Small intestine (tissue), 7 donors: ENCODE data around the gene FLRT2. TPM values are rescaled to one million over a fixed set of nuclear protein-coding genes. Genes with fewer than 3 reads are reported as not detected.

Experiments
- DNase-seq, 2 donors: peaks; one replicate each; pipeline versions ENCODE4 v3.0.0 to v3.0.0-alpha.2; 2013
- FAIRE-seq: peaks from 2 replicates; lab custom pipeline; 2012; peaks lifted over from hg19 to GRCh38; lab: Jason Lieb, UNC
- H3K27ac ChIP-seq, 3 donors: one replicate each; pipeline ENCODE4 v1.5.1; 2013; ENCODE audit warnings: low read length in 2 of 3, mild to moderate bottlenecking in 2 of 3, control low read depth in 1 of 3, inconsistent platforms in 1 of 3, low read depth in 1 of 3, moderate library complexity in 1 of 3
- H3K27me3 ChIP-seq, 3 donors: one replicate each; pipeline ENCODE4 v1.6.1; 2013; ENCODE audit warnings: low read length in 3 of 3, inconsistent platforms in 1 of 3; ENCODE audit not compliant: control insufficient read depth in 3 of 3, insufficient read depth in 3 of 3
- H3K36me3 ChIP-seq, 3 donors: one replicate each; pipeline ENCODE4 v1.6.1; 2013; ENCODE audit warnings: low read length in 3 of 3, inconsistent platforms in 1 of 3, low read depth in 1 of 3, mild to moderate bottlenecking in 1 of 3, moderate library complexity in 1 of 3; ENCODE audit not compliant: control insufficient read depth in 3 of 3, insufficient read depth in 2 of 3
- H3K4me1 ChIP-seq, 3 donors: one replicate each; pipeline ENCODE4 v1.6.1; 2013; ENCODE audit warnings: low read length in 2 of 3, inconsistent platforms in 1 of 3, low read depth in 1 of 3, mild to moderate bottlenecking in 1 of 3, moderate library complexity in 1 of 3; ENCODE audit not compliant: control insufficient read depth in 3 of 3, insufficient read depth in 2 of 3
- H3K4me3 ChIP-seq, 3 donors: one replicate each; pipeline ENCODE4 v1.5.1; 2013; ENCODE audit warnings: low read length in 3 of 3, control low read depth in 1 of 3, inconsistent platforms in 1 of 3, low read depth in 1 of 3, mild to moderate bottlenecking in 1 of 3, moderate library complexity in 1 of 3
- H3K9me3 ChIP-seq, 2 donors: one replicate each; pipeline ENCODE4 v1.6.1; 2013; ENCODE audit warnings: low read depth in 1 of 2, low read length in 1 of 2; ENCODE audit not compliant: control insufficient read depth in 2 of 2, insufficient read depth in 1 of 2
- WGBS, 3 donors: extraction: QIAGEN DNeasy Blood & Tissue Kit; methylation state at CpG; one replicate each; pipeline ENCODE4 v1.1.7; 2013; 5-methylcytosine and 5-hydroxymethylcytosine counted together
- polyA plus RNA-seq, 4 donors: library from polyadenylated mRNA; stranded (reverse) in 3 of 4; unstranded in 1 of 4; fragments of 200-250 nt in 3 of 4; fragments of 120-200 nt in 1 of 4; gene quantifications; one replicate each; pipeline versions ENCODE4 v1.2.1 to v1.2.3, GENCODE V29; 2013
- donor health status: healthy with polysubstance abuse.
- donor health status: control.
- donor health status: control.
- donor health status: Bipolar disorder and iron deficiency.
- donor health status: healthy.

The FLRT2 gene
- polyA plus RNA-seq, 4 donors = under 0.01 to 15.2 (median 2.7) TPM; not detected in 1

GRCh38 chr14:85527006-85527405 is 2.9 kb upstream of the FLRT2 start:
- peaks cover 0 to 2% of the 10 kb centered on the region in 2 donors for H3K9me3 ChIP-seq
- no peaks in the 10 kb centered on the region for H3K36me3 ChIP-seq
- H3K4me3 ChIP-seq = no peak overlapping the region
- FAIRE-seq (no peak), DNase-seq (no peak)
- no peak overlapping the region for H3K27ac ChIP-seq
- H3K27me3 ChIP-seq = peaks cover 0 to 33% (median 8%) of the 10 kb centered on the region in 3 donors
- peaks cover 0 to 30% (median 0%) of the 10 kb centered on the region in 3 donors for H3K4me1 ChIP-seq
- WGBS, 3 donors = 79 to 85% (median 81%) methylated on average over 1 of the region's 1 CpG

DNA sequence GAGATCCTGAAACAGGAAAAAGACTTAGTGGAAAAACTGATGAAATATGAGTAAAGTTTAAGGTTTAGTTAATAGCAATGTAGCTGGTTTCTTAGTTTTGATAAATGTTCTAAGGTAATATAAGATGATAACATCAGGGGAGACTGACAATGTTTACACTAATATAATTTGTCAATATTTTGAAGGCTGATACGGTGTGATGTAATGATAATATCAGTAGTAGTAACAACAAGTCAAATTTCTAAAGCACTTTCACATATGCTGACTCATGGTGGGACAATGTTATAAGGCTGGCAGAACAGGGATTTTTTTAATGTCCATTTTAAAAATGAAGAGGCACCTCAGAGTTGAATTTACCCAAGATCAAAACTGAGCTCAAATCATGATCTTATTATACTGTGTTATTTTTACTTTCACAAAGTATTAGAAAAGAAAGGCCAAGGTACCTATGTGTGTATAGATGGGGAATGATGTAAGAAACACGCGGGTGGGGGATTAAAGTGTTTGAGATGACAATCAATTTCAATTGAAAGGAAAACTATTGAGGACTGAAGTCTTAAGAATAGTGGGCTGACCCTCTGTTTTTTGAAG is 2.4 kb upstream of the FLRT2 start:
- no peak overlapping the region for H3K4me3 ChIP-seq
- peaks cover 0 to 38% (median 8%) of the 10 kb centered on the region in 3 donors for H3K27me3 ChIP-seq
- no peaks in the 10 kb centered on the region for H3K36me3 ChIP-seq
- H3K27ac ChIP-seq = no peak overlapping the region
- H3K4me1 ChIP-seq = peaks cover 0 to 30% (median 0%) of the 10 kb centered on the region in 3 donors
- DNase-seq (no peak), FAIRE-seq (no peak)
- WGBS, 3 donors = 66 to 72% (median 66%) methylated on average over 3 of the region's 3 CpGs
- H3K9me3 ChIP-seq = peaks cover 0 to 2% of the 10 kb centered on the region in 2 donors

DNA sequence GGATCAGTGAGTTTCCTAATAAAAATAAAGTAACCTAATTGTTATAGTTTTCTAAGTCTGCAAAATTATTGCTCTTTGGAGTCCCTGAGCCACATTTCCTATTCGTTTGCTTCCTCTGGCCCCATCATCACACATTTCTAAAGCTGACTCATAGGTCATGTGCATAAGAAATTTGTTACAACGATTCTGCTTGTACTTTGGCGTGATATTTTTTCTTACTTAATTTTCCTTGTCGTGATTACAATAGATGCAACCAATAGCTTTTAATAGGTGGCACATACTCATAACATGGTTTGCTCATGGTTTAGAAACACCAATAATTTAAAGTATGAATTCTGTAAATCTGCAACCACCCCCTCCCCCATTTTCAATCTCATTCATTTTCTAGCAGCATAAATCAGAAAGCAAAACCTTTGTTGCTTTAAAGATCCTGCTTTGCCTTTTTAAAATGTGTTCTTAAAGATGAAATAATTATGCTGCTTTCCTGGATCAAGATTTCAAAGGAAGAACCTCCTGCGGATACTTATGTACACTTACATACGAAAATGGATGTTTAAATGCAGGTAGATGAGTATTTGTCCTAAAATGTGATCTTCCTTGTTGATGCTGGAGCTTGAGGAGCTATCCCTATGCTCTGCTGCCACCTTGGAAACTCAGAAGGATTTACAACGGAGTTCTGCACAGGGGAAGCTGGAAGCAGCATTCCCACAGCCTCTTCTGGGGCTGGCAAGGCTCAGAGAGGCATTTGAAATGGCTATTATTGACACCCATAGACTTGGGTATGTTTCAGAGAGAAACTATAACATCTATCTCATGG is 1.7 kb upstream of the FLRT2 start:
- Histone ChIP-seq H3K4me3 (peak overlapping the region in 1 of 3 donors; percentile 58), H3K4me1 (peaks cover 0 to 30% (median 0%) of the 10 kb centered on the region in 3 donors), H3K36me3 (no peaks in the 10 kb centered on the region), H3K27me3 (peaks cover 3 to 46% (median 8%) of the 10 kb centered on the region in 3 donors), H3K9me3 (peaks cover 0 to 2% of the 10 kb centered on the region in 2 donors), H3K27ac (peak overlapping the region in 1 of 3 donors; percentile 49)
- peak in 1 of 2 donors; percentile 71 for DNase-seq
- WGBS, 3 donors = 27 to 33% (median 32%) methylated on average over 7 of the region's 7 CpGs
- no peak for FAIRE-seq

GRCh38 chr14:85528897-85529631 is 880 bp upstream of the FLRT2 start:
- Histone ChIP-seq H3K4me3 (peak overlapping the region in 1 of 3 donors; percentile 58), H3K27ac (peak overlapping the region in 2 of 3 donors; percentile 45 to 49), H3K4me1 (peaks cover 0 to 30% (median 0%) of the 10 kb centered on the region in 3 donors), H3K9me3 (peaks cover 0 to 2% of the 10 kb centered on the region in 2 donors), H3K36me3 (no peaks in the 10 kb centered on the region), H3K27me3 (peaks cover 3 to 52% (median 11%) of the 10 kb centered on the region in 3 donors)
- WGBS, 3 donors = 14 to 24% (median 18%) methylated on average over 29 of the region's 29 CpGs
- DNase-seq (peak in 1 of 2 donors; percentile 55), FAIRE-seq (no peak)

DNA sequence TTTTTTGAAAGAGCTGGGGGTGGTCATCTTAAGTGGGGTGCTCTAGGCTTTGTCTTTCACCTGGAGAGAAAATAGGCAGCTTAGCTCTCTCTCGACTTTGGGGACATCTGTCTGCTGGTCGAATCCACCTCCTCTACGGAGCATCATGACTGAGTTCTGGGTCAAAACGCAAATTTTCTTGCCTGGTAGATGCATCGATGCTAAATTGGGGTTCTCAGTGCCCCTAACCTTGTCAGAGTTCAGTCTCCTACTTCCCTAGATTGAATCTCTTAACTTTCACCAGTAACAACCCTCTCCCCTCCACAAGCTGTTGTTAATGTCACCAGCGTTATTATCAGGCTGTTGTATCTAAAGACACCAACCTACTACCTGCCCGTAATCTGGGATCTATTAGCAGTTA is 682 bp downstream of the FLRT2 start:
- Histone ChIP-seq H3K4me1 (peaks cover 0 to 30% (median 0%) of the 10 kb centered on the region in 3 donors), H3K27ac (peak overlapping the region in 1 of 3 donors; percentile 29), H3K27me3 (peaks cover 3 to 67% (median 12%) of the 10 kb centered on the region in 3 donors), H3K9me3 (peaks cover 0 to 2% of the 10 kb centered on the region in 2 donors), H3K36me3 (no peaks in the 10 kb centered on the region), H3K4me3 (peak overlapping the region in 1 of 3 donors; percentile 58)
- DNase-seq = no peak
- FAIRE-seq = no peak
- 2 to 9% (median 8%) methylated on average over 7 of the region's 7 CpGs for WGBS, 3 donors

DNA sequence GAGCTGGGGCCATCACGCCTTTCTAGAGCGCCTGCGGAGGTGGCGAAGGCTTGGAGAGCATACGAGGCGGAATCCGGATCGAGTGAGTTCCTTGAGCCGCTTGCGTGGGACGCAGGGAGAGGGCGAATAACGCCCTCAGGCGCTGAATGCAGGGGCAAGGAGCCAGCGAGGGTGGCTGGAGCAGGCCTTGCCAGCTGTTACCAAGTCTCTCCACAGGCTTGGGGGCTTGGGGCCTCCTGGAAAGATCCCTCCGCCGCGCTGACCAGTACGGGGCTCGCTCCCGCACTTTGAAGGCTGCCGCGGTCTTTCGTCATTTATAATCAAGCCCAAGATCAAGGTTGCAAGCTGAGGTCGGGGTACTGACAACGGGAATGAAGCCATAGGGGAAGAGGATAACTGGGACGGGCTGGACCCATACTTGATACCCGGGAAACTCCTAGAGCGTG is 1.2 kb downstream of the FLRT2 start:
- Histone ChIP-seq H3K27ac (peak overlapping the region in 2 of 3 donors; percentile 29 to 49), H3K27me3 (peaks cover 3 to 67% (median 12%) of the 10 kb centered on the region in 3 donors), H3K4me3 (peak overlapping the region in 1 of 3 donors; percentile 58), H3K4me1 (peaks cover 0 to 30% (median 0%) of the 10 kb centered on the region in 3 donors), H3K36me3 (no peaks in the 10 kb centered on the region), H3K9me3 (peaks cover 0 to 2% of the 10 kb centered on the region in 2 donors)
- FAIRE-seq (no peak), DNase-seq (peak in 1 of 2 donors; percentile 58)
- 5 to 28% (median 17%) methylated on average over 29 of the region's 29 CpGs for WGBS, 3 donors

DNA sequence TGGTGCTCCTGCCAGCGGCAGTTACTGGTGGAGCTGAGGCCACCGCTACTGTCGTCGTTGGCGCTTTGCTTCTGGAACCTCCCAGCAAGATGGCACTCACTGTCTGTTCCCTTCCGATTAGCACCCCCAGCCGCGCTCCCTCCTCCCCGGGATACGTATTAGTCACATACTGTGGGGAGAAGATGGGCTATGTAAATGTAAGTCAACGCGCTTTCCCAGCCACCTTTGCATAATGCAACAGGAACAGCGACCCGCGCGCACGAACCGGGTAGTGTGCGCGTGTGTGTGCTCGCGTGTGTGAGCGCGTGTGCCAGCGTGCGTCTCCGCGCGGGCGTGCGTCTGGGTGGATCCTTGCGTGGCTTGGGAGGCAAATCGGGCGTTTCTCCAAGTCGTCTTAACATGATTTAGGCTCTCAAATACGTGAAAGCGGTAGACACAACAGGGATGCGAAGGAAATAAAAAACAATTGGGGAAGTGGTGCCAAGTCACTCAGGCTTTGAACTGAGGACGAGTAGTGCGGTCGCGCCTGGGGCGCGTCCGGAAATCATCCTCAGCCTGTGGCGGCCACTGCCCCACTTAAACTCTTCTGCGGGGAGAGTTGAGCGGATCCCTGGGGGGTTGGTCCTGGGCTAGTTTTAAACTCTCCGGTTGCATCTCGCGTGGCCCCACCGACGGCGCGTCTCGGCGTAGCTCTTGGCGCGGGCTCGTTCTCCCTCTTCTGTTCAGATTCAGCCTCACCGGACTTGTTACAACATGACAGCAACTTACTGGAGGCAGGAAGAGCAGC is 1.8 kb downstream of the FLRT2 start:
- FAIRE-seq (no peak), DNase-seq (peak in 1 of 2 donors; percentile 58)
- Histone ChIP-seq H3K9me3 (peaks cover 0 to 2% of the 10 kb centered on the region in 2 donors), H3K4me1 (peaks cover 0 to 30% (median 0%) of the 10 kb centered on the region in 3 donors), H3K36me3 (no peaks in the 10 kb centered on the region), H3K4me3 (peak overlapping the region in 1 of 3 donors; percentile 58), H3K27me3 (peaks cover 3 to 67% (median 12%) of the 10 kb centered on the region in 3 donors), H3K27ac (peak overlapping the region in 2 of 3 donors; percentile 29 to 49)
- 3 to 20% (median 20%) methylated on average over 58 to 61 of the region's 61 CpGs for WGBS, 3 donors
